ENCODE results near the gene MBTPS1. TPM values are rescaled to one million over a fixed set of nuclear protein-coding genes. Genes with fewer than 3 reads are reported as not detected.

Gene MBTPS1
- total and polyA plus RNA-seq, 2 experiments from 2014 or later = 18.1 to 49.3 TPM

DNA sequence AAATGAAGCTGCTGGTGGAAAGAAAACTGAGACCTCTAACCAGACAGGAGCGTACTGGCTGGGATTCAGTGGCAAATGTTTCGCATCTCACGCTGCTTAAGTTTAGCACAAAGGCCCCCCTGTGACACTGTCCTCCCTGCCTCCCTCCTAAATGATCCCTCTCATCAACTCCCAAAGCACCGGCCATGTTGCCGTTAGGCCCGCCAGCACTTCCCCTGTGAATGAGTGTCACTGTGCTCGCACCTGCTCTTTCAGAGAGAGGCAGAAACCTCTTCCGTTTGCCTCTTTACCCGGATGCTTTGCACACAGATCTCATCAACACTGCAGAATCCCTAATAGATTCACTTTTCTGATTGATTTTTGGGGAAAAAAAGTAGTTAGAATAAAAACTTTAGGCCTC, 26.5 kb downstream of the MBTPS1 start (continued):
- TF ChIP-seq, protein P1, sequence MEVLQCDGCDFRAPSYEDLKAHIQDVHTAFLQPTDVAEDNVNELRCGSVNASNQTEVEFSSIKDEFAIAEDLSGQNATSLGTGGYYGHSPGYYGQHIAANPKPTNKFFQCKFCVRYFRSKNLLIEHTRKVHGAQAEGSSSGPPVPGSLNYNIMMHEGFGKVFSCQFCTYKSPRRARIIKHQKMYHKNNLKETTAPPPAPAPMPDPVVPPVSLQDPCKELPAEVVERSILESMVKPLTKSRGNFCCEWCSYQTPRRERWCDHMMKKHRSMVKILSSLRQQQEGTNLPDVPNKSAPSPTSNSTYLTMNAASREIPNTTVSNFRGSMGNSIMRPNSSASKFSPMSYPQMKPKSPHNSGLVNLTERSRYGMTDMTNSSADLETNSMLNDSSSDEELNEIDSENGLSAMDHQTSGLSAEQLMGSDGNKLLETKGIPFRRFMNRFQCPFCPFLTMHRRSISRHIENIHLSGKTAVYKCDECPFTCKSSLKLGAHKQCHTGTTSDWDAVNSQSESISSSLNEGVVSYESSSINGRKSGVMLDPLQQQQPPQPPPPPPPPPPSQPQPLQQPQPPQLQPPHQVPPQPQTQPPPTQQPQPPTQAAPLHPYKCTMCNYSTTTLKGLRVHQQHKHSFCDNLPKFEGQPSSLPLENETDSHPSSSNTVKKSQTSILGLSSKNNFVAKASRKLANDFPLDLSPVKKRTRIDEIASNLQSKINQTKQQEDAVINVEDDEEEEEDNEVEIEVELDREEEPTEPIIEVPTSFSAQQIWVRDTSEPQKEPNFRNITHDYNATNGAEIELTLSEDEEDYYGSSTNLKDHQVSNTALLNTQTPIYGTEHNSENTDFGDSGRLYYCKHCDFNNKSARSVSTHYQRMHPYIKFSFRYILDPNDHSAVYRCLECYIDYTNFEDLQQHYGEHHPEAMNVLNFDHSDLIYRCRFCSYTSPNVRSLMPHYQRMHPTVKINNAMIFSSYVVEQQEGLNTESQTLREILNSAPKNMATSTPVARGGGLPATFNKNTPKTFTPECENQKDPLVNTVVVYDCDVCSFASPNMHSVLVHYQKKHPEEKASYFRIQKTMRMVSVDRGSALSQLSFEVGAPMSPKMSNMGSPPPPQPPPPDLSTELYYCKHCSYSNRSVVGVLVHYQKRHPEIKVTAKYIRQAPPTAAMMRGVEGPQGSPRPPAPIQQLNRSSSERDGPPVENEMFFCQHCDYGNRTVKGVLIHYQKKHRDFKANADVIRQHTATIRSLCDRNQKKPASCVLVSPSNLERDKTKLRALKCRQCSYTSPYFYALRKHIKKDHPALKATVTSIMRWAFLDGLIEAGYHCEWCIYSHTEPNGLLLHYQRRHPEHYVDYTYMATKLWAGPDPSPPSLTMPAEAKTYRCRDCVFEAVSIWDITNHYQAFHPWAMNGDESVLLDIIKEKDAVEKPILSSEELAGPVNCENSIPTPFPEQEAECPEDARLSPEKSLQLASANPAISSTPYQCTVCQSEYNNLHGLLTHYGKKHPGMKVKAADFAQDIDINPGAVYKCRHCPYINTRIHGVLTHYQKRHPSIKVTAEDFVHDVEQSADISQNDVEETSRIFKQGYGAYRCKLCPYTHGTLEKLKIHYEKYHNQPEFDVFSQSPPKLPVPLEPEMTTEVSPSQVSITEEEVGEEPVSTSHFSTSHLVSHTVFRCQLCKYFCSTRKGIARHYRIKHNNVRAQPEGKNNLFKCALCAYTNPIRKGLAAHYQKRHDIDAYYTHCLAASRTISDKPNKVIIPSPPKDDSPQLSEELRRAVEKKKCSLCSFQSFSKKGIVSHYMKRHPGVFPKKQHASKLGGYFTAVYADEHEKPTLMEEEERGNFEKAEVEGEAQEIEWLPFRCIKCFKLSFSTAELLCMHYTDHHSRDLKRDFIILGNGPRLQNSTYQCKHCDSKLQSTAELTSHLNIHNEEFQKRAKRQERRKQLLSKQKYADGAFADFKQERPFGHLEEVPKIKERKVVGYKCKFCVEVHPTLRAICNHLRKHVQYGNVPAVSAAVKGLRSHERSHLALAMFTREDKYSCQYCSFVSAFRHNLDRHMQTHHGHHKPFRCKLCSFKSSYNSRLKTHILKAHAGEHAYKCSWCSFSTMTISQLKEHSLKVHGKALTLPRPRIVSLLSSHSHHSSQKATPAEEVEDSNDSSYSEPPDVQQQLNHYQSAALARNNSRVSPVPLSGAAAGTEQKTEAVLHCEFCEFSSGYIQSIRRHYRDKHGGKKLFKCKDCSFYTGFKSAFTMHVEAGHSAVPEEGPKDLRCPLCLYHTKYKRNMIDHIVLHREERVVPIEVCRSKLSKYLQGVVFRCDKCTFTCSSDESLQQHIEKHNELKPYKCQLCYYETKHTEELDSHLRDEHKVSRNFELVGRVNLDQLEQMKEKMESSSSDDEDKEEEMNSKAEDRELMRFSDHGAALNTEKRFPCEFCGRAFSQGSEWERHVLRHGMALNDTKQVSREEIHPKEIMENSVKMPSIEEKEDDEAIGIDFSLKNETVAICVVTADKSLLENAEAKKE (CRISPR knock-in tag; IDR thresholded peaks at IDR 0.05) = no peak
- no peak for TF ChIP-seq EZH2 (IDR thresholded peaks at IDR 0.05; ENCODE audit: low read depth, unreplicated experiment)
- no peak for TF ChIP-seq POLR2AphosphoS5 (IDR thresholded peaks at IDR 0.05; ENCODE audit: low read depth)
- TF ChIP-seq JUNB (IDR thresholded peaks at IDR 0.05; ENCODE audit: unreplicated experiment) = no peak
- no peak for TF ChIP-seq NANOG (IDR thresholded peaks at IDR 0.05; ENCODE audit: borderline replicate concordance)

DNA sequence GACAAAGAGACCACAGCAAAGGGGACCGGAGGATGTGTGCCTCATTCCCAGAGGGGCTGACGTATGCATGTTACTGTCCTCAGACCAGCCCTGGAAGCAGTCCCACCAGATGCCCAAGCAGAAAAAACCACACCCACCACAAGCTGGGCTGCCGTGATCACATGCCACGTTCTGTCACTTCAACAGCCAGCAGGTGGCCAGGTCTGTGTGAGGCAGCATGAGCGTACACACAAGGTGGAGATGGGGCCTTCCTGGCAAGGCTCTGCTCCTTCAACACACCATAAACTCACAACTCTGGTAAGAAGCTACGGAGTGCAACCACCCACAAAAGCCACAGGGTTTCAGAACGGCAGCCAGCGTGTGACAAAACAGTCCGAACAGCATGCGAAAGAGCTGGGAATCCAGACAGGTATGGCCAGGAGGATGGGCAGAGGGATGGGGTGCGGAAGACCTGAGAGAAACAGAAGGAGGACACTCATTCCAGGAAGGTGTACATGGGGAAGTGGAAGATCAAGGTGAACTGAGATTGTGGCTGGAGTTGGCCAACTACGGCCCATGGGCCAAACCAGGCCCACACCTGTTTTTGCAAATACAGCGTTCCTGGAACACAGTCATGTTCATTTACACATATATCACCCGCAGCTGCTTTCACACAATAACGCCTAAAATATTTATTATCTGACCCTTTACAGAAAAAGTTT, 27.9 kb downstream of the MBTPS1 start:
- Histone ChIP-seq H3K4me1 (ENCODE audit: insufficient read depth) (no peaks in the 10 kb centered on the region), H4K20me1 (replicated peaks; ENCODE audit: insufficient read depth) (peaks cover 9% of the 10 kb centered on the region), H3K4me2 (no peak overlapping the region), H3K27ac (ENCODE audit: low read depth) (no peak overlapping the region), H3K36me3 (ENCODE audit: insufficient read depth) (peaks cover 24% of the 10 kb centered on the region), H3K9me2 (ENCODE audit: insufficient read depth) (no peaks in the 10 kb centered on the region), H3F3A (replicated peaks; ENCODE audit: low read depth) (no peaks in the 10 kb centered on the region), H2AFZ (no peak overlapping the region), H3K79me2 (replicated peaks; ENCODE audit: insufficient read depth) (no peaks in the 10 kb centered on the region), H3K27me3 (ENCODE audit: insufficient read depth) (no peaks in the 10 kb centered on the region), H3K4me3 (no peak overlapping the region)
- Mint-ChIP-seq H3K36me3 (ENCODE audit: low read depth) (peaks cover 60% of the 10 kb centered on the region), H3K4me1 (no peaks in the 10 kb centered on the region), H3K27ac (no peak overlapping the region), H3K27me3 (ENCODE audit: insufficient read depth, low read depth, poor library complexity) (peaks cover 1% of the 10 kb centered on the region), H3K4me3 (no peak overlapping the region), H3K9me3 (no peaks in the 10 kb centered on the region)
- no peak for ATAC-seq
- DNase-seq (ENCODE audit: low spot score) = no peak
- TF ChIP-seq STAT1 (IDR thresholded peaks at IDR 0.05; ENCODE audit: unreplicated experiment) (no peak), CREB1 (CRISPR knock-in tag; IDR thresholded peaks at IDR 0.05; ENCODE audit: low read depth) (no peak), REST (IDR thresholded peaks at IDR 0.05; ENCODE audit: unreplicated experiment) (no peak)

Measured in GM23338 (cell line).